Erythroblast (primary cell): ENCODE results near the gene AFDN.

Experiments
- GATA1 ChIP-seq: IDR thresholded peaks from 2 replicates; pipeline ENCODE4 v1.6.1; 2011; ENCODE audit warnings: low read depth, mild to moderate bottlenecking, control low read depth, low read length, moderate library complexity
- POLR2A ChIP-seq: IDR thresholded peaks from 2 replicates; pipeline ENCODE4 v1.6.1; 2011; ENCODE audit warnings: mild to moderate bottlenecking, low read length

- TF ChIP-seq POLR2A, result no peak
- TF ChIP-seq GATA1, result no peak
Observed at GRCh38 chr6:167907837-167908681, 81.3 kb downstream of the AFDN start.
